Vagina (tissue), 2 donors: ENCODE data around the gene ID3.

Experiments used
- POLR2A ChIP-seq, 2 donors: fragments of 450-650 bp; IDR thresholded peaks; one replicate each; pipeline ENCODE4 v1.6.1; 2017; ENCODE audit warnings: antibody characterized with exemption in 2 of 2, mild to moderate bottlenecking in 2 of 2, moderate library complexity in 2 of 2
- POLR2AphosphoS5 ChIP-seq, 2 donors: sonication (generic); formaldehyde crosslinking; IDR thresholded peaks; one replicate each; pipeline ENCODE4 v1.9.0; 2017; ENCODE audit warnings: antibody characterized with exemption in 2 of 2, mild to moderate bottlenecking in 2 of 2, low read depth in 1 of 2; ENCODE audit not compliant: insufficient read depth in 1 of 2
- TF ChIP-seq, protein P1 (sequence below), 3 experiments: fragments of 450-650 bp in 2 of 3; fragments of 200-600 bp in 1 of 3; sonication (generic) in 1 of 3; IDR thresholded peaks; one replicate each; pipeline ENCODE4 v1.5.1; 2017 to 2019; ENCODE audit warnings: antibody characterized with exemption in 3 of 3, mild to moderate bottlenecking in 2 of 3, moderate library complexity in 2 of 3

GRCh38 chr1:23589585-23589986, 30.3 kb upstream of the ID3 start:
- TF ChIP-seq POLR2AphosphoS5 (IDR thresholded peaks at IDR 0.05; ENCODE audit: insufficient read depth in 1 of 2, low read depth in 1 of 2): no peak
- TF ChIP-seq, protein P1, sequence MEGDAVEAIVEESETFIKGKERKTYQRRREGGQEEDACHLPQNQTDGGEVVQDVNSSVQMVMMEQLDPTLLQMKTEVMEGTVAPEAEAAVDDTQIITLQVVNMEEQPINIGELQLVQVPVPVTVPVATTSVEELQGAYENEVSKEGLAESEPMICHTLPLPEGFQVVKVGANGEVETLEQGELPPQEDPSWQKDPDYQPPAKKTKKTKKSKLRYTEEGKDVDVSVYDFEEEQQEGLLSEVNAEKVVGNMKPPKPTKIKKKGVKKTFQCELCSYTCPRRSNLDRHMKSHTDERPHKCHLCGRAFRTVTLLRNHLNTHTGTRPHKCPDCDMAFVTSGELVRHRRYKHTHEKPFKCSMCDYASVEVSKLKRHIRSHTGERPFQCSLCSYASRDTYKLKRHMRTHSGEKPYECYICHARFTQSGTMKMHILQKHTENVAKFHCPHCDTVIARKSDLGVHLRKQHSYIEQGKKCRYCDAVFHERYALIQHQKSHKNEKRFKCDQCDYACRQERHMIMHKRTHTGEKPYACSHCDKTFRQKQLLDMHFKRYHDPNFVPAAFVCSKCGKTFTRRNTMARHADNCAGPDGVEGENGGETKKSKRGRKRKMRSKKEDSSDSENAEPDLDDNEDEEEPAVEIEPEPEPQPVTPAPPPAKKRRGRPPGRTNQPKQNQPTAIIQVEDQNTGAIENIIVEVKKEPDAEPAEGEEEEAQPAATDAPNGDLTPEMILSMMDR (IDR thresholded peaks at IDR 0.05): no peak
- TF ChIP-seq POLR2A (IDR thresholded peaks at IDR 0.05): no peak
